ENCODE data around the gene MYCBP. TPM values are rescaled to one million over a fixed set of nuclear protein-coding genes. Genes with fewer than 3 reads are reported as not detected.

Gene MYCBP
- total and polyA plus RNA-seq, 5 donors from 2014 or later, result 8.3 to 68.6 (median 63.0) TPM

- Mint-ChIP-seq H3K4me1 (no peaks in the 10 kb centered on the region), H3K27ac (no peak overlapping the region), H3K36me3 (no peaks in the 10 kb centered on the region), H3K9me3 (no peaks in the 10 kb centered on the region), H3K27me3 (no peaks in the 10 kb centered on the region), H3K4me3 (no peak overlapping the region)
- no peak overlapping the region for H3K27ac ChIP-seq (ENCODE audit: insufficient read depth, low read length, poor library complexity, severe bottlenecking)
- H3K4me1 ChIP-seq (ENCODE audit: control insufficient read depth, insufficient read depth, low read length, poor library complexity, severe bottlenecking), result no peaks in the 10 kb centered on the region
- no peak overlapping the region for H3K4me3 ChIP-seq (ENCODE audit: low read depth, low read length)
- no peaks in the 10 kb centered on the region for H3K9me3 ChIP-seq (ENCODE audit: control insufficient read depth in 2 of 2, low read length in 2 of 2)
- no peaks in the 10 kb centered on the region for H3K36me3 ChIP-seq (ENCODE audit: control insufficient read depth, insufficient read depth, low read length)
- no peaks in the 10 kb centered on the region for H3K27me3 ChIP-seq (ENCODE audit: control insufficient read depth, insufficient read depth, low read length)
- no peak for DNase-seq
- no peak for ATAC-seq (ENCODE audit: low read depth in 2 of 2)
These were observed 15.5 kb upstream of the MYCBP start for GRCh38 chr1:38888423-38889333.

- Histone ChIP-seq H3K27me3 (ENCODE audit: control insufficient read depth, insufficient read depth, low read length) (no peaks in the 10 kb centered on the region), H3K36me3 (ENCODE audit: control insufficient read depth, insufficient read depth, low read length) (no peaks in the 10 kb centered on the region), H3K27ac (ENCODE audit: insufficient read depth, low read length, poor library complexity, severe bottlenecking) (no peak overlapping the region), H3K4me3 (ENCODE audit: low read depth, low read length) (no peak overlapping the region), H3K4me1 (ENCODE audit: control insufficient read depth, insufficient read depth, low read length, poor library complexity, severe bottlenecking) (no peaks in the 10 kb centered on the region), H3K9me3 (ENCODE audit: control insufficient read depth in 2 of 2, low read length in 2 of 2) (no peaks in the 10 kb centered on the region)
- H3K4me3 Mint-ChIP-seq, result no peak overlapping the region
- no peak for DNase-seq
- H3K27me3 Mint-ChIP-seq, result no peaks in the 10 kb centered on the region
- H3K9me3 Mint-ChIP-seq, result no peaks in the 10 kb centered on the region
- H3K36me3 Mint-ChIP-seq, result no peaks in the 10 kb centered on the region
- no peaks in the 10 kb centered on the region for H3K4me1 Mint-ChIP-seq
- no peak for ATAC-seq (ENCODE audit: low read depth in 2 of 2)
- H3K27ac Mint-ChIP-seq, result no peak overlapping the region
These were observed 11.9 kb upstream of the MYCBP start for GRCh38 chr1:38885092-38885491.

- H3K36me3 Mint-ChIP-seq, result no peaks in the 10 kb centered on the region
- no peaks in the 10 kb centered on the region for H3K27me3 Mint-ChIP-seq
- Histone ChIP-seq H3K27me3 (ENCODE audit: control insufficient read depth, insufficient read depth, low read length) (no peaks in the 10 kb centered on the region), H3K36me3 (ENCODE audit: control insufficient read depth, insufficient read depth, low read length) (no peaks in the 10 kb centered on the region), H3K27ac (ENCODE audit: insufficient read depth, low read length, poor library complexity, severe bottlenecking) (no peak within 1 kb of the TSS), H3K9me3 (ENCODE audit: control insufficient read depth in 2 of 2, low read length in 2 of 2) (no peaks in the 10 kb centered on the region), H3K4me1 (ENCODE audit: control insufficient read depth, insufficient read depth, low read length, poor library complexity, severe bottlenecking) (no peaks in the 10 kb centered on the region), H3K4me3 (ENCODE audit: low read depth, low read length) (no peak within 1 kb of the TSS)
- no peak within 1 kb of the TSS for H3K27ac Mint-ChIP-seq
- no peaks in the 10 kb centered on the region for H3K9me3 Mint-ChIP-seq
- no peaks in the 10 kb centered on the region for H3K4me1 Mint-ChIP-seq
- ATAC-seq (ENCODE audit: low read depth in 2 of 2) (no peak), DNase-seq (no peak)
- no peak within 1 kb of the TSS for H3K4me3 Mint-ChIP-seq
These were observed 8.3 kb upstream of the MYCBP start, which contains the start of gene GJA9 for GRCh38 chr1:38881487-38881886. TSS of gene GJA9 (minus strand) at chr1:38881587. CDS start at chr1:38876098, 5,489 bp downstream.

- peak overlapping the region in 2 of 4 donors; percentile 73 to 97 for H3K4me3 Mint-ChIP-seq
- peaks cover 0 to 3% (median 0%) of the 10 kb centered on the region in 7 donors for H3K9me3 Mint-ChIP-seq
- Histone ChIP-seq H3K4me1 (ENCODE audit: control insufficient read depth, insufficient read depth, low read length, poor library complexity, severe bottlenecking) (peaks cover 19% of the 10 kb centered on the region), H3K4me3 (ENCODE audit: low read depth, low read length) (no peak overlapping the region), H3K27me3 (ENCODE audit: control insufficient read depth, insufficient read depth, low read length) (no peaks in the 10 kb centered on the region), H3K27ac (ENCODE audit: insufficient read depth, low read length, poor library complexity, severe bottlenecking) (no peak overlapping the region), H3K36me3 (ENCODE audit: control insufficient read depth, insufficient read depth, low read length) (no peaks in the 10 kb centered on the region), H3K9me3 (ENCODE audit: control insufficient read depth in 2 of 2, low read length in 2 of 2) (no peaks in the 10 kb centered on the region)
- ATAC-seq (ENCODE audit: low read depth in 2 of 2) (no peak), DNase-seq (no peak)
- H3K27me3 Mint-ChIP-seq, result no peaks in the 10 kb centered on the region
- H3K4me1 Mint-ChIP-seq, result peaks cover 15 to 34% (median 18%) of the 10 kb centered on the region in 4 donors
- no peaks in the 10 kb centered on the region for H3K36me3 Mint-ChIP-seq
- no peak overlapping the region for H3K27ac Mint-ChIP-seq
These were observed 2.7 kb upstream of the MYCBP start for GRCh38 chr1:38875811-38876210.

- Histone ChIP-seq H3K4me1 (ENCODE audit: control insufficient read depth, insufficient read depth, low read length, poor library complexity, severe bottlenecking) (peaks cover 19% of the 10 kb centered on the region), H3K27me3 (ENCODE audit: control insufficient read depth, insufficient read depth, low read length) (no peaks in the 10 kb centered on the region), H3K4me3 (ENCODE audit: low read depth, low read length) (peak overlapping the region; percentile 88), H3K36me3 (ENCODE audit: control insufficient read depth, insufficient read depth, low read length) (peaks cover 2% of the 10 kb centered on the region), H3K9me3 (ENCODE audit: control insufficient read depth in 2 of 2, low read length in 2 of 2) (no peaks in the 10 kb centered on the region), H3K27ac (ENCODE audit: insufficient read depth, low read length, poor library complexity, severe bottlenecking) (peak overlapping the region; percentile 73)
- ATAC-seq (ENCODE audit: low read depth in 2 of 2) (peak in 1 of 2 donors; percentile 13), DNase-seq (peak; percentile 18 to 61 (median 27))
- H3K27me3 Mint-ChIP-seq, result no peaks in the 10 kb centered on the region
- H3K4me3 Mint-ChIP-seq, result peak overlapping the region; percentile 93 to 99 (median 95)
- H3K4me1 Mint-ChIP-seq, result peaks cover 21 to 44% (median 27%) of the 10 kb centered on the region in 4 donors
- H3K27ac Mint-ChIP-seq, result peak overlapping the region; percentile 85 to 92 (median 87)
- H3K36me3 Mint-ChIP-seq, result peaks cover 7% of the 10 kb centered on the region
- peaks cover 0 to 3% (median 0%) of the 10 kb centered on the region in 7 donors for H3K9me3 Mint-ChIP-seq
These were observed 634 bp downstream of the MYCBP start for GRCh38 chr1:38872401-38873026.

GRCh38 chr1:38870996-38871395 is 2.2 kb downstream of the MYCBP start:
- Histone ChIP-seq H3K36me3 (ENCODE audit: control insufficient read depth, insufficient read depth, low read length) (peaks cover 3% of the 10 kb centered on the region), H3K27me3 (ENCODE audit: control insufficient read depth, insufficient read depth, low read length) (no peaks in the 10 kb centered on the region), H3K27ac (ENCODE audit: insufficient read depth, low read length, poor library complexity, severe bottlenecking) (no peak overlapping the region), H3K4me3 (ENCODE audit: low read depth, low read length) (no peak overlapping the region), H3K9me3 (ENCODE audit: control insufficient read depth in 2 of 2, low read length in 2 of 2) (no peaks in the 10 kb centered on the region), H3K4me1 (ENCODE audit: control insufficient read depth, insufficient read depth, low read length, poor library complexity, severe bottlenecking) (peaks cover 19% of the 10 kb centered on the region)
- H3K4me3 Mint-ChIP-seq, result peak overlapping the region; percentile 14 to 97 (median 88)
- no peaks in the 10 kb centered on the region for H3K27me3 Mint-ChIP-seq
- peak overlapping the region in 1 of 3 donors; percentile 6 for H3K27ac Mint-ChIP-seq
- peaks cover 13% of the 10 kb centered on the region for H3K36me3 Mint-ChIP-seq
- ATAC-seq (ENCODE audit: low read depth in 2 of 2) (no peak), DNase-seq (no peak)
- H3K4me1 Mint-ChIP-seq, result peaks cover 21 to 47% (median 28%) of the 10 kb centered on the region in 4 donors
- H3K9me3 Mint-ChIP-seq, result peaks cover 0 to 3% (median 0%) of the 10 kb centered on the region in 7 donors

- Histone ChIP-seq H3K27me3 (ENCODE audit: control insufficient read depth, insufficient read depth, low read length) (no peaks in the 10 kb centered on the region), H3K4me1 (ENCODE audit: control insufficient read depth, insufficient read depth, low read length, poor library complexity, severe bottlenecking) (peaks cover 7% of the 10 kb centered on the region), H3K27ac (ENCODE audit: insufficient read depth, low read length, poor library complexity, severe bottlenecking) (no peak overlapping the region), H3K9me3 (ENCODE audit: control insufficient read depth in 2 of 2, low read length in 2 of 2) (no peaks in the 10 kb centered on the region), H3K4me3 (ENCODE audit: low read depth, low read length) (no peak overlapping the region), H3K36me3 (ENCODE audit: control insufficient read depth, insufficient read depth, low read length) (peaks cover 13% of the 10 kb centered on the region)
- peaks cover 16% of the 10 kb centered on the region for H3K36me3 Mint-ChIP-seq
- H3K27me3 Mint-ChIP-seq, result no peaks in the 10 kb centered on the region
- DNase-seq (no peak), ATAC-seq (ENCODE audit: low read depth in 2 of 2) (no peak)
- H3K9me3 Mint-ChIP-seq, result no peaks in the 10 kb centered on the region
- H3K27ac Mint-ChIP-seq, result peak overlapping the region in 1 of 3 donors; percentile 23
- peaks cover 28 to 52% (median 34%) of the 10 kb centered on the region in 4 donors for H3K4me1 Mint-ChIP-seq
- peak overlapping the region in 1 of 4 donors; percentile 6 for H3K4me3 Mint-ChIP-seq
These were observed 5.9 kb downstream of the MYCBP start for GRCh38 chr1:38867208-38867607.
